Gastrocnemius medialis (tissue), 4 donors: ENCODE data around the gene PUM1.

Experiments used
- POLR2A ChIP-seq, 2 donors: fragments of 450-650 bp; IDR thresholded peaks; one replicate each; pipeline ENCODE4 v1.6.1; 2017; ENCODE audit warnings: antibody characterized with exemption in 2 of 2, mild to moderate bottlenecking in 2 of 2, moderate library complexity in 2 of 2
- TF ChIP-seq, protein P1 (sequence below), 5 experiments: fragments of 450-650 bp in 3 of 5; fragments of 200-600 bp in 2 of 5; sonication (generic) in 2 of 5; IDR thresholded peaks in 4 of 5; conservative IDR thresholded peaks in 1 of 5; 1 replicate in 4 of 5; 2 replicates in 1 of 5; pipeline ENCODE4 v1.5.1; 2016 to 2019; ENCODE audit warnings: antibody characterized with exemption in 5 of 5, mild to moderate bottlenecking in 3 of 5, moderate library complexity in 3 of 5

DNA sequence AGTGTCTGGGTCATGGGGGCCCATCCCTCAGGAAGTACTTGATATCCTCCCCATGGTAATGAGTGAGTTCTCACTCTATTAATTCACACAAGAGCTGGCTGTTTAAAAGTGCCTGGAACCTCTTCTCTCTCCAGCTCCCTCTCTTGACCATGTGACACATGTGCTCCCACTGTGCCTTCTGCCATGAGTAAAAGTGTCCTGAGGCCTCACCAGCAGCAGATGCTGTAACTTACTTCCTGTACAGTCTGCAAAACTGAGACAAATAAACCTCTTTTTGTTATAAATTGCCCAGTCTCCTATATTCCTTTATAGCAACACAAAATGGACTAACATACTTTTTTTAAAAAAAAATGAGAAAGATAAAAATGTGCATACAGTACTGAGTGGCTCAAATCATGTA, 24.0 kb downstream of the PUM1 start:
- TF ChIP-seq, protein P1, sequence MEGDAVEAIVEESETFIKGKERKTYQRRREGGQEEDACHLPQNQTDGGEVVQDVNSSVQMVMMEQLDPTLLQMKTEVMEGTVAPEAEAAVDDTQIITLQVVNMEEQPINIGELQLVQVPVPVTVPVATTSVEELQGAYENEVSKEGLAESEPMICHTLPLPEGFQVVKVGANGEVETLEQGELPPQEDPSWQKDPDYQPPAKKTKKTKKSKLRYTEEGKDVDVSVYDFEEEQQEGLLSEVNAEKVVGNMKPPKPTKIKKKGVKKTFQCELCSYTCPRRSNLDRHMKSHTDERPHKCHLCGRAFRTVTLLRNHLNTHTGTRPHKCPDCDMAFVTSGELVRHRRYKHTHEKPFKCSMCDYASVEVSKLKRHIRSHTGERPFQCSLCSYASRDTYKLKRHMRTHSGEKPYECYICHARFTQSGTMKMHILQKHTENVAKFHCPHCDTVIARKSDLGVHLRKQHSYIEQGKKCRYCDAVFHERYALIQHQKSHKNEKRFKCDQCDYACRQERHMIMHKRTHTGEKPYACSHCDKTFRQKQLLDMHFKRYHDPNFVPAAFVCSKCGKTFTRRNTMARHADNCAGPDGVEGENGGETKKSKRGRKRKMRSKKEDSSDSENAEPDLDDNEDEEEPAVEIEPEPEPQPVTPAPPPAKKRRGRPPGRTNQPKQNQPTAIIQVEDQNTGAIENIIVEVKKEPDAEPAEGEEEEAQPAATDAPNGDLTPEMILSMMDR (IDR thresholded peaks at IDR 0.05 in 4 of 5, conservative IDR thresholded peaks at IDR 0.05 in 1 of 5): no peak
- TF ChIP-seq POLR2A (IDR thresholded peaks at IDR 0.05): no peak
